Sigmoid colon (tissue), 3 donors: ENCODE results near the gene UGT1A6.

Experiments used
- POLR2A ChIP-seq, 2 donors: fragments of 450-650 bp; IDR thresholded peaks; one replicate each; pipeline ENCODE4 v1.6.1; 2016; ENCODE audit warnings: antibody characterized with exemption in 2 of 2, mild to moderate bottlenecking in 2 of 2, moderate library complexity in 2 of 2
- TF ChIP-seq, protein P1 (sequence below), 4 experiments: fragments of 450-650 bp in 3 of 4; fragments of 200-600 bp in 1 of 4; IDR thresholded peaks; one replicate each; pipeline ENCODE4 v1.5.1; 2016 to 2019; ENCODE audit warnings: antibody characterized with exemption in 4 of 4, mild to moderate bottlenecking in 3 of 4, moderate library complexity in 2 of 4

DNA sequence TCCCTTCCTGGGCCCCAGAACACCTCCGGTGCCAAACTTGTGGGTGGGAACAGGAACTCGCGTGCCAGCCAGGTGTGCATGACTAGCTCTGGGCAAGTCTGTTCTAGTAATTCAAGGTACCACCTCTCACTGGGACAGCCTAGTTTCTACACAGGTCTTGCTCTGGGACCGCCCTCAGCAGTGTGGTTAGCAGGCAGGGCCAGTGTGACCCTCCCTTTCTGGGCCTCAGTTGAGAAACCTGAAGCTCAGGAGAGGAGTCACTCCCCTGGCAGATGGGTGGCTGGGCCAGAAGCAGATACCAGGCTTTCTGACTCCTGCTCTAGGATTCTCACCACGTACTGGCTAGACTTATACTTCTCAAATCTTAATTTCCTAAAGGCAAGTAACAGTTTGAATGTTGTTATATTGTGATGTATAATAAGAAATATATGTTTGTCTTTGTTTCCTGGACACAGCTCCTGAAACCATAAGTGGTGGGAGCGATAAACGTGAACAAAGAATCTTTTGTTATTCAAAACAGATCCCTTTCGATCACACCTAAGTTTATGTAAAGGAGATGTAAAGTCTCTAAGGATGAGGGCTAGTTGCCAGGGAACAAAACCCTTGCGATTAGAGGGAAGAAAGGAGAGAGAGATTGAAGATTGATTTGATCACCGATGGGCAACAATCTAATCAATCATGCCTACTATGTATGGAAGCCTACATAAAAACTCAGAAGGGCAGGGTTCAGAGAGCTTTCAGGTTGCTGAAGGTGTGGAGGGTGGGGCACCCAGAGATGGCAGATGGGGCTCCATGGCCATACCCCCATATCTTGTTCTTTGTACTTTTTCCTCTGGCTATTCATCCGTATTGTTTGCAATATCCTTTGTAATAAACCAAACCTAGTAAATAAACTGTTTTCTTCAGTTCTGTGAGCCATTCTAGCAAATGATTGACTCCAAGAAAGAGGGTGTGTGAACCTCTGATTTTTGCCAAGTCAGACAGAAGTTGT is 952 bp upstream of the UGT1A6 start:
- TF ChIP-seq, protein P1, sequence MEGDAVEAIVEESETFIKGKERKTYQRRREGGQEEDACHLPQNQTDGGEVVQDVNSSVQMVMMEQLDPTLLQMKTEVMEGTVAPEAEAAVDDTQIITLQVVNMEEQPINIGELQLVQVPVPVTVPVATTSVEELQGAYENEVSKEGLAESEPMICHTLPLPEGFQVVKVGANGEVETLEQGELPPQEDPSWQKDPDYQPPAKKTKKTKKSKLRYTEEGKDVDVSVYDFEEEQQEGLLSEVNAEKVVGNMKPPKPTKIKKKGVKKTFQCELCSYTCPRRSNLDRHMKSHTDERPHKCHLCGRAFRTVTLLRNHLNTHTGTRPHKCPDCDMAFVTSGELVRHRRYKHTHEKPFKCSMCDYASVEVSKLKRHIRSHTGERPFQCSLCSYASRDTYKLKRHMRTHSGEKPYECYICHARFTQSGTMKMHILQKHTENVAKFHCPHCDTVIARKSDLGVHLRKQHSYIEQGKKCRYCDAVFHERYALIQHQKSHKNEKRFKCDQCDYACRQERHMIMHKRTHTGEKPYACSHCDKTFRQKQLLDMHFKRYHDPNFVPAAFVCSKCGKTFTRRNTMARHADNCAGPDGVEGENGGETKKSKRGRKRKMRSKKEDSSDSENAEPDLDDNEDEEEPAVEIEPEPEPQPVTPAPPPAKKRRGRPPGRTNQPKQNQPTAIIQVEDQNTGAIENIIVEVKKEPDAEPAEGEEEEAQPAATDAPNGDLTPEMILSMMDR (IDR thresholded peaks at IDR 0.05), result no peak
- no peak for TF ChIP-seq POLR2A (IDR thresholded peaks at IDR 0.05)
